ENCODE results near the gene CFAP126.
"Not testable (repeated sequence)": the region's sequence is repeated elsewhere in the genome, so short reads cannot be mapped to it uniquely, and the experiment has no call there.

CFAP126 gene

GRCh38 chr1:161389691-161390558 lies 22.2 kb upstream of the CFAP126 start:
- peak; percentile 89 for DNase-seq (ENCODE audit: low read depth)
- TF ChIP-seq CTCF (conservative IDR thresholded peaks at IDR 0.05; ENCODE audit: low read depth, low read length): no peak
- H3K4me3 ChIP-seq (ENCODE audit: low read length): peak overlapping the region; percentile 77

- H3K4me3 ChIP-seq (ENCODE audit: low read length): peak overlapping the region; percentile 66
- DNase-seq (ENCODE audit: low read depth): not testable (repeated sequence)
Measured at GRCh38 chr1:161389158-161389557, 21.5 kb upstream of the CFAP126 start.

- no peak overlapping the region for H3K4me3 ChIP-seq (ENCODE audit: low read length)
- DNase-seq (ENCODE audit: low read depth): no peak
- TF ChIP-seq CTCF (conservative IDR thresholded peaks at IDR 0.05; ENCODE audit: low read depth, low read length): no peak
Measured at GRCh38 chr1:161388639-161389038, 21.0 kb upstream of the CFAP126 start.

- no peak for DNase-seq (ENCODE audit: low read depth)
- TF ChIP-seq CTCF (conservative IDR thresholded peaks at IDR 0.05; ENCODE audit: low read depth, low read length): peak; percentile 61
- H3K4me3 ChIP-seq (ENCODE audit: low read length): no peak overlapping the region
Measured at GRCh38 chr1:161382214-161383019, 14.7 kb upstream of the CFAP126 start.

- no peak for TF ChIP-seq CTCF (conservative IDR thresholded peaks at IDR 0.05; ENCODE audit: low read depth, low read length)
- no peak for DNase-seq (ENCODE audit: low read depth)
- H3K4me3 ChIP-seq (ENCODE audit: low read length): no peak overlapping the region
Measured at GRCh38 chr1:161381707-161382106, 14.0 kb upstream of the CFAP126 start.

GRCh38 chr1:161379071-161379470 lies 11.4 kb upstream of the CFAP126 start:
- no peak overlapping the region for H3K4me3 ChIP-seq (ENCODE audit: low read length)
- DNase-seq (ENCODE audit: low read depth): no peak
- no peak for TF ChIP-seq CTCF (conservative IDR thresholded peaks at IDR 0.05; ENCODE audit: low read depth, low read length)

GRCh38 chr1:161378014-161378413 lies 10.3 kb upstream of the CFAP126 start:
- no peak for DNase-seq (ENCODE audit: low read depth)
- TF ChIP-seq CTCF (conservative IDR thresholded peaks at IDR 0.05; ENCODE audit: low read depth, low read length): no peak
- H3K4me3 ChIP-seq (ENCODE audit: low read length): no peak overlapping the region
